ENCODE results near the gene NOXO1.

The NOXO1 gene

DNA sequence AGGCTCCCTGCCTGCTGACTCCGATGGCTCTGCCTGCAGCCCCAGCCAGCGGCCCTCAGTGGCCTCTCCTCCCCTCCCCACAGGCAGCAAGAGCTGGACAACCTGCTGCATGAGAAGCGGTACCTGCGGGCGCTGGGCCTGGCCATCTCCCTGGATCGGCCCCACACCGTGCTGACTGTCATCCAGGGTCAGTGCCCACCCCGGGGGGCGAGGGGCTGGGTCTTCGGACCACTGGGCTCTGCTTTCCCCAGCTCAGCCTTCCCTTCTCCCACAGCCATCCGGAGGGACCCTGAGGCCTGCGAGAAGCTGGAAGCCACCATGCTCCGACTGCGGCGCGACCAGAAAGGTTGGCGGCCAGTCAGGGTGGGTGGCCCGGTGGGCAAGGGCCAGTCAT is 3.4 kb downstream of the NOXO1 start:
- DNase-seq: no peak

- DNase-seq: no peak
Observed at GRCh38 chr16:1976951-1977874, 4.1 kb downstream of the NOXO1 start.

- no peak for DNase-seq
Observed at GRCh38 chr16:1976216-1976520, 5.1 kb downstream of the NOXO1 start.

DNA sequence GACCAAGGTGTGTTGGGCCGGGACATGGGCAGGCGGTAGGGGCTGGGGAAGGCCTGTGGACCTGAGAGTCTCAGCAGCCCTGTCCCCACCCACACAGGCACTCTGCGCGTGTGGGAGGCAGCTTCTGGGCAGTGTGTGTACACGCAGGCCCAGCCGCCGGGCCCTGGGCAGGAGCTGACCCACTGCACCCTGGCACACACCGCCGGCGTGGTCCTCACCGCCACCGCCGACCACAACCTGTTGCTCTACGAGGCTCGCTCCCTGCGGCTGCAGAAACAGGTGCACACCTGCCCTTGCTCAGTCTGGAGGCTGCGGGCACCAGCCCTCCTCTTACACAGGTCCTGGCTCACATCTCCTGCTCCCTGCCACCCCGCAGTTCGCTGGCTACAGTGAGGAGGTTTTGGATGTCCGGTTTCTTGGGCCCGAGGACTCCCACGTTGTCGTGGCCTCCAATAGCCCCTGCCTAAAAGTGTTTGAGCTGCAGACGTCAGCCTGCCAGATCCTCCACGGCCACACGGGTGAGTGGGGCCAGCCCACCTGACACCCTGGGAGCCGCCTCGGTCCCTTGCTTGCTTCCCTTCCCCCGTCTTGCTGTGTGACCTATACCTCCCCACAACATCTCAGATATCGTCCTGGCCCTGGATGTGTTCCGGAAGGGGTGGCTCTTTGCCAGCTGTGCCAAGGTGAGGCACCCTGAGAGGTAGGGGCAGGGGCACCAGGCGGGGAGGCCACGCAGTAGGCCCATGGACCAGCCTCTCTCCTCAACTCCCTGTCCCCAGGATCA is 5.6 kb downstream of the NOXO1 start:
- no peak for DNase-seq

DNA sequence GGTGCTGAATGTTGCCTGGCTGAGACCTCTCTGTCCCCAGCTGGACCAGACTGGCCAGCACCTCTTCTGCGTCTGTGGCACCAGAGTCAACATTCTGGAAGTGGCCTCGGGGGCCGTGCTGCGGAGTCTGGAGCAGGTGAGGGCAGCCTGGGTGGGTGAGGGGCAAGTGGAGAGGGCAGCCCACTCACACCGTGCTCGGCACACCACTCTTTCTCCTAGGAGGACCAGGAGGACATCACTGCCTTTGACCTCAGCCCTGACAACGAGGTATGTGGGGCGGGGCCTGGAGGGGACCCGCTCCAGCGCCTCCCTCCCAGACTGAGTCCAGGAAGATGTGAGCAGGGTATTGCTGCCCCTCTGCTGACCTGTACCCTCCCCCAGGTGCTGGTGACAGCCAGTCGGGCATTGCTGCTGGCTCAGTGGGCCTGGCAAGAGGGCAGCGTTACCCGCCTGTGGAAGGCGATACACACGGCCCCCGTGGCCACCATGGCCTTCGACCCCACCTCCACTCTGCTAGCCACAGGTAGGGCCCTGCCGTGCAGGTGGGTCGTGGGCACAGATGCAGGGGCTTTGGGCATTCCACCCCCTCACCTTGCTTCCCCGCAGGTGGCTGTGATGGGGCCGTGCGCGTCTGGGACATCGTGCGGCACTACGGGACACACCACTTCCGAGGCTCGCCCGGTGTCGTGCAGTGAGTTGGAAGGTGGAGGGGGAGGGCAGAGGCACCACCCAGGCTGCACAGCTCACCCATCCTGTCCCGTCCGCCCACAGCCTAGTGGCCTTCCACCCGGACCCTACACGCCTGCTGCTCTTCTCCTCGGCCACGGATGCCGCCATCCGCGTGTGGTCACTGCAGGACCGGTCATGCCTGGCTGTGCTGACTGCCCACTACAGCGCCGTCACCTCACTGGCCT is 6.9 kb downstream of the NOXO1 start:
- DNase-seq: no peak

DNA sequence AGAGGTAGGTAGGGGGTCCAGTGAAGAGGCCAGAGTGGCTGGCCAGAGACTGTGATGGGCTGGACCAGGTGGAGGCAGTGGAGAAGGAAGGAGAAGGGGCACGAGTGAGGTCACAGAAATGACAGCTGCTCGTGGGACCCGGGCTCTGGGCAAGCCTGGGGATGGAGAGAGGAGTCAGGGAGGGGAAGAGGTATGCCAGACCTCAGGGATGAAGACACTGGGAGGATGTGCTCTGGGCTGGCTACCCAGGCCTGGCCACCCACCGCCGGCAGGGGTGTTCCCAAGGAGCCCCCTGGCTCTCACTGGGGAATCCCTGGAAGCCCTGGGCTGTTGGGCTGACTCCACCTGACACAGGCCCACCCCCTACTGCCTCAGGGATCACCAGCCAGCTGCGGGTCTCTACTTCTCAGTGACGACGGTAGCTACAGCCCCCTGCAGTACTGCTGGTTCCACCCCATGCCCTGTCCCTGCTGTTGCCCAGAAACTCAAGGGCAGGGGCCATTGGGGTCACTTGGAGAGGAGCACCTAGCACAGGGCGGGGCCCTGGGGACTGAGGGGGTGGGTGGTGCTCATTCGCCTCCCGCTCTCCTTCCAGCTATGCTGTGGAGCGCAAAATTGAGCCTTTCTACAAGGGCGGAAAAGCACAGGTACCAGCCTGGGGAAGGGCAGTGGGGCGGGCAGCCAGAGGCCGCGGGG is 7.7 kb downstream of the NOXO1 start:
- no peak for DNase-seq

- DNase-seq: peak; percentile 40
Observed at GRCh38 chr16:1972490-1972877, 8.8 kb downstream of the NOXO1 start.

DNA sequence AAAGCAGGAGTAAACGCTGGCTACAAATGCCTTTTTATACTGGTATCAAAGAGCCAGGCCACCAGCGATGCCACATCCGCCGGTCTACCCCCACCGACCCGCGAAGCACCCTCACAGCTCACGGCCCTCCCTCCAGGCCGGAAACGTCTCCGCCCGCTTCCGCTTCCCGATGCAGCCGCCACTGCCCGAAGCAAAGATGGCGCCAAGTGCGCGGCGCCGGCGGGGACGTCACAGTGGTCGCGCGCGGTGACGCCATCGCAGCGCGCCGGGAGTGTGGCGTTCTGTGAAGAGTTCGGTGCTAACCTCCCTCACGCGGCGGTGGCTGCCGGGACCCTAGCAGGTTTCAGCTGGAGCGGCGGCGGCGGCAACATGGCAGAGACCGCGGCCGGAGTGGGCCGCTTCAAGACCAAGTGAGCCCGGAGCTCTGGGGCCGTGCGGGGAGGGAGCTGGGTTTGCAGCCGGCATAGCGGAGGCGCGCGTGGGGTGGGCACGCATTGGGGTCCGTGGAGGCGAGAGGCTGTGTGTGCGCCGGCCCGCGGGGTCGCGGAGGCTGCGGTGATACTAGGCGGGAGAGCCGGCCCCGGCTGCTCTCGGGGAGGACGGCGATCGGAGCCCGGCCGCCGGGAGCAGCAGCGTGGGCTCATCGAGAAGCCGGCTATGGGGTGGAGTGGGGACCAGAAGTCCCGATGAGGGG is 9.3 kb downstream of the NOXO1 start, which contains the start of gene TBL3:
Gene TBL3, plus strand, starts transcription at position 258 of the 694 bp plus-strand sequence. Its CDS starts 112 bp downstream, at position 370.
- peak; percentile 96 for DNase-seq

- no peak for DNase-seq
Observed at GRCh38 chr16:1968146-1968953, 12.9 kb downstream of the NOXO1 start.

GRCh38 chr16:1966460-1966859 is 14.8 kb downstream of the NOXO1 start, which contains the start of gene RNF151:
Gene RNF151 (plus strand): TSS chr16:1966856. CDS start chr16:1966882, 26 bp downstream.
- DNase-seq: no peak

GRCh38 chr16:1965396-1966001 is 15.8 kb downstream of the NOXO1 start:
- DNase-seq: peak; percentile 34

- peak; percentile 98 for DNase-seq
Observed at GRCh38 chr16:1964506-1965395, 16.5 kb downstream of the NOXO1 start, which contains the start of gene RPS2. Gene RPS2 (minus strand): TSS chr16:1964826. CDS start chr16:1964625, 201 bp downstream.

- DNase-seq: peak; percentile 60
Observed at GRCh38 chr16:1963806-1964505, 17.3 kb downstream of the NOXO1 start.

DNA sequence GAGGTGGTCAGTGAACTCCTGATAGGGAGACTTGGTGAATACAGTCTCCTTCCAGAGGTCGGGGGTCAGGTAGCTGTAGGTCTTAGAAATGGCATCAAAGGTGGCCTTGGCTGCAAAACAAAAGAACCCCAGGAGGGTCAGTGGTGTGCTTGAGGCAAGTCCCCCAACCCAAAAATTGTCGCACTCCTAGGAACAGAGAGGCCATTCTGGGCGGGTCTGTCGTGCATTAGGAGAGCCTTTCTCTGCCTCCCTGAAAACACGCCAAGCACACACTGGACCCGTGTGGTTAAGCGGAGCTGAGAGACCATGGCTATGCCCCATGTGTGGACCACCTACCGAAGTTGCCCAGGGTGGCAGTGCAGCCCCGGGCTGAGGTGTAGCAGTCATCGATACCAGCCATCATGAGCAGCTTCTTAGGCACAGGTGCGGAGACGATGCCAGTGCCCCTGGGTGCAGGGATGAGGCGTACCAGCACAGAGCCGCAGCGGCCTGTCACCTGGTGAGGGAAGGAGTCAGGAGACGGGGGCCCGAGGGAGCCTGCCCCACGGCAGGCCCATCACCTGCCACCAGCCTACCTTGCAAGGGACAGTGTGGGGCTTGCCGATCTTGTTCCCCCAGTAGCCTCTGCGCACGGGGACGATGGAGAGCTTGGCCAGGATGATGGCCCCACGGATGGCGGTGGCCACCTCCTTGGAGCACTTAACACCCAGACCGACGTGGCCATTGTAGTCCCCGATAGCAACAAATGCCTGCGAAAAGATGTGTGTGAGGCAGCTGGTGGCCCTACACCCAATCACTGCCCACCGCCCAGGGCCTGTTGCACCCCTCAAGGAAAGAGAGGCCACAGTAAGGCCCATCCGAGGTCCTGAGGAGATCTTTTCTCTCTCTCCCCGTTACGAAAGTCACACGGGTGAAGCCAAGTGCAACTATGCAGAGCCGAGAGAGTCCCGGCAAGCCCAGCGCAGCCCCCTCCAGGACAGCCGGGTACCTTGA is 18.8 kb downstream of the NOXO1 start:
- DNase-seq: peak; percentile 34

DNA sequence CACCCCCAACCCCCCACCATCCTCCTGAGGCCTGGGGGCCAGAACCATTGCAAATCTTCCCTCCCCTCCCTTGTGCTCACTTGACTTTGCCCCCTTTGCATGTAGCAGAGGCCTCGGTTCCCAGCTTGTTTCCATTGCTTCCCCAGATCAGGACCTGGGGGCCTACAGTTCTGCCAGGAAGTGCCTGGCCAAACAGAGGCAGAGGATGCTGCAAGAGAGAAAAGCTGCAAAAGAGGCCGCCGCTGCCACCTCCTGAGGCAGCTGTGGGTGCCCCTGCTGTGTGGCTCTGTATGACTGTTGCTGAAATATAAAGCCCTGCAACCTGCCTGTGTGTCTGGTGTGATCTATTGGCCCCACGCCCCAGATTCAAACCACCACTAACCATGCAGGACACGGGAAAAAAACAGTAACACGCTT is 19.6 kb downstream of the NOXO1 start:
- DNase-seq: peak; percentile 52

- peak; percentile 73 for DNase-seq
Observed at GRCh38 chr16:1960665-1961630, 20.3 kb downstream of the NOXO1 start.

Data from stimulated activated CD4-positive, alpha-beta T cell treated with anti-CD3 and anti-CD28 coated beads, Interleukin-15, amount 100 ng/mL, for 24 hours (primary cell).